GM18873 (cell line): ENCODE results near the gene CES4A.

Experiments used
- ATAC-seq: cut with Tn5 transposase; IDR thresholded peaks from one replicate; pipeline ENCODE4 v1.9.1; 2021; ENCODE audit warnings: mild to moderate bottlenecking, moderate library complexity, moderate number of reproducible peaks; ENCODE audit not compliant: unreplicated experiment, low FRiP score

CES4A gene

GRCh38 chr16:67017421-67017750, 29.0 kb downstream of the CES4A start:
- no peak for ATAC-seq

- peak; percentile 71 for ATAC-seq
Measured at GRCh38 chr16:67017810-67018488, 29.6 kb downstream of the CES4A start.

- ATAC-seq, result no peak
Measured at GRCh38 chr16:67019171-67019570, 30.8 kb downstream of the CES4A start.

GRCh38 chr16:67021321-67021720, 32.9 kb downstream of the CES4A start:
- no peak for ATAC-seq

GRCh38 chr16:67022531-67023214, 34.3 kb downstream of the CES4A start:
- ATAC-seq, result no peak

- ATAC-seq, result no peak
Measured at GRCh38 chr16:67023689-67024088, 35.3 kb downstream of the CES4A start.

- no peak for ATAC-seq
Measured at GRCh38 chr16:67024384-67025209, 36.2 kb downstream of the CES4A start.

- ATAC-seq, result no peak
Measured at GRCh38 chr16:67025210-67025550, 36.8 kb downstream of the CES4A start.

GRCh38 chr16:67026570-67026969, 38.2 kb downstream of the CES4A start:
- no peak for ATAC-seq

GRCh38 chr16:67027046-67027445, 38.7 kb downstream of the CES4A start:
- ATAC-seq, result no peak

- no peak for ATAC-seq
Measured at GRCh38 chr16:67028167-67028695, 39.8 kb downstream of the CES4A start.

- peak; percentile 63 for ATAC-seq
Measured at GRCh38 chr16:67028696-67029253, 40.4 kb downstream of the CES4A start, which contains the start of gene CBFB. CBFB (plus strand) TSS chr16:67029149; CDS start chr16:67029408, 259 bp downstream.

GRCh38 chr16:67029254-67030096, 41.1 kb downstream of the CES4A start:
- ATAC-seq, result peak; percentile 33

- no peak for ATAC-seq
Measured at GRCh38 chr16:67030221-67030962, 42.0 kb downstream of the CES4A start.

- ATAC-seq, result no peak
Measured at GRCh38 chr16:67034487-67034886, 46.1 kb downstream of the CES4A start.

- ATAC-seq, result no peak
Measured at GRCh38 chr16:67035364-67035763, 47.0 kb downstream of the CES4A start.

- no peak for ATAC-seq
Measured at GRCh38 chr16:67036323-67036741, 47.9 kb downstream of the CES4A start.

- peak; percentile 55 for ATAC-seq
Measured at GRCh38 chr16:67039260-67040020, 51.1 kb downstream of the CES4A start.

- ATAC-seq, result no peak
Measured at GRCh38 chr16:67040166-67040565, 51.8 kb downstream of the CES4A start.
